CD4-positive, CD25-positive, alpha-beta regulatory T cell (primary cell): Measurements from ENCODE around the gene ZNF467. TPM values are rescaled to one million over a fixed set of nuclear protein-coding genes. Genes with fewer than 3 reads are reported as not detected.
A peak's percentile ranks its signal among the peaks of the same experiment; 100 is the strongest.

Source experiments
- ATAC-seq, 2 donors: fragments of 150-1000 bp; cut with Tn5 transposase; one replicate each; pipeline ENCODE4 v1.10.0; 2021; ENCODE audit warnings: low read depth in 2 of 2, moderate number of reproducible peaks in 2 of 2, moderate library complexity in 1 of 2
- DNase-seq, 3 donors: peaks; one replicate each; pipeline versions ENCODE4 v3.0.0 to v3.0.0-alpha.2; 2012 to 2022; ENCODE audit warnings: mixed read lengths in 1 of 3
- H3K27ac ChIP-seq: one replicate; pipeline ENCODE4 v1.7.0; 2013; ENCODE audit warnings: mild to moderate bottlenecking, low read length; ENCODE audit not compliant: insufficient read depth, poor library complexity, severe bottlenecking
- H3K27me3 ChIP-seq: one replicate; pipeline ENCODE4 v1.7.0; 2013; ENCODE audit warnings: low read length; ENCODE audit not compliant: control insufficient read depth, insufficient read depth
- H3K36me3 ChIP-seq: one replicate; pipeline ENCODE4 v1.7.0; 2013; ENCODE audit warnings: mild to moderate bottlenecking, low read length, moderate library complexity; ENCODE audit not compliant: control insufficient read depth, insufficient read depth
- H3K4me1 ChIP-seq: 2 replicates; pipeline ENCODE4 v1.7.0; 2013; ENCODE audit warnings: mild to moderate bottlenecking, low read length; ENCODE audit not compliant: insufficient read depth, control insufficient read depth, poor library complexity, severe bottlenecking
- H3K4me3 ChIP-seq: one replicate; pipeline ENCODE4 v1.7.0; 2013; ENCODE audit warnings: low read depth, mild to moderate bottlenecking, low read length, moderate library complexity
- H3K9me3 ChIP-seq, 2 experiments: 1 replicate in 1 of 2; 2 replicates in 1 of 2; pipeline ENCODE4 v1.7.0; 2013; ENCODE audit warnings: low read length in 2 of 2, mild to moderate bottlenecking in 1 of 2, moderate library complexity in 1 of 2; ENCODE audit not compliant: control insufficient read depth in 2 of 2
- H3K27ac Mint-ChIP-seq, 3 donors: one replicate each; pipeline ENCODE4 v1.8.0; 2020 to 2022; ENCODE audit warnings: mild to moderate bottlenecking in 3 of 3, mixed read lengths in 3 of 3, moderate library complexity in 2 of 3
- H3K27me3 Mint-ChIP-seq: one replicate; pipeline ENCODE4 v1.8.0; 2022; ENCODE audit warnings: mild to moderate bottlenecking, mixed read lengths
- H3K36me3 Mint-ChIP-seq: one replicate; pipeline ENCODE4 v1.8.0; 2020; ENCODE audit warnings: mixed read lengths
- H3K4me1 Mint-ChIP-seq, 4 donors: one replicate each; pipeline ENCODE4 v1.8.0; 2020 to 2022; ENCODE audit warnings: mixed read lengths in 4 of 4, mild to moderate bottlenecking in 1 of 4
- H3K4me3 Mint-ChIP-seq, 4 donors: one replicate each; pipeline ENCODE4 v1.8.0; 2020 to 2022; ENCODE audit warnings: mild to moderate bottlenecking in 4 of 4, mixed read lengths in 4 of 4, moderate library complexity in 3 of 4
- H3K9me3 Mint-ChIP-seq, 7 donors: one replicate each; pipeline ENCODE4 v1.8.0; 2020 to 2022; ENCODE audit warnings: mixed read lengths in 7 of 7, mild to moderate bottlenecking in 3 of 7, moderate library complexity in 2 of 7
- polyA plus RNA-seq, 4 donors: library from polyadenylated mRNA; unstranded; fragments of 300-500 nt; fragmentation: Illumina TruSeq; gene quantifications; one replicate each; pipeline ENCODE4 v1.2.3, GENCODE V29; 2021
- total RNA-seq: library from RNA; stranded (reverse); gene quantifications from one replicate; pipeline ENCODE4 v1.2.3, GENCODE V29; 2022

The ZNF467 gene
- total and polyA plus RNA-seq, 5 donors from 2014 or later = 0.76 to 2.3 (median 1.1) TPM

DNA sequence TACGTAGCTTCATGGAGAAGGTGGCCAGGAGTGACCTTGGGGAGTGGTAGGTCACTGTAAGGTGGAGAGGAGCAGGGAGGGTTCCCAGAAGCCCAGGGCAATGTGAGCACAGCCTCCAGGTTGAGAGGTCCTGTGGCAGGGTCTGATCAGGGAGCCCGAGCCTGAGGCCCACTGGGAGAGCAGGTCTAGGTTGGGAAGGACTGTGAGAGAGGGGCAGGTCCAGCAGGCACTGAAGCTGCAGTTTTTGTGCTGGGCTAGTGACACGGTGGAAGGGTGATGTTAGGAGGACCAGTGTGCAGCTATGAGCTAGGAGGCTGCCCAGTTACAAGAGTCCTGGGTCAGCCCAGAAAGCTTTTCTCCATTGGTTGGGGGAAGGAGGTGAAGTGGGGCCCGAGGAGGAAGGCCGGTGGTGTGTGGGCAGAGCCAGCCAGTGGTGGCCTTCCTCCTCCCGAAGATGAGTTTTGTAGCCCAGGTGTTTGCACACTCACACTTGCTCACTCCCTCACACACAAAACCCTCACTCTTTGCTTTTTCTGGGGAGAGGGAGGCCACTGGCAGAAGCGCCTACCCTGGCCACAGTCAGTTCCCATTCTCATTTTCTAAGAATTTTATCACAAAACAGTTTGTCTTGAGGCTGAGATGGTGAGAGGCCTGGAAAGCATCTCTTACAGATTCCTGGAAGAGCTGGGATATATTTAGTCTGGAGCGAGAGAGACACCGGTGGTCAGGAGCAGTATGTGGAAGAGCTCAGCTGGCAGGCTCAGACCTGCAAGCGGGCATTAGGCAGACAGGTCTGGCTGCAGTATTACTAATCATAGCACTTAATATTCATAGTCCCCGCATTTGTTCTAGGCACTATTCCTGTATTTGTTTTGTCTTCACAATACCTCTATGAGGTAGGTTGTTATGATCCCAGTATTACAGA is 57.1 kb downstream of the ZNF467 start:
- DNase-seq (no peak), ATAC-seq (no peak)
- H3K4me3 ChIP-seq = peak overlapping the region; percentile 68
- Mint-ChIP-seq H3K4me1 (peaks cover 11 to 34% (median 17%) of the 10 kb centered on the region in 4 donors), H3K9me3 (peaks cover 0 to 7% (median 5%) of the 10 kb centered on the region in 7 donors), H3K27ac (peak overlapping the region; percentile 90 to 99 (median 95)), H3K4me3 (peak overlapping the region; percentile 87 to 96 (median 94)), H3K27me3 (no peaks in the 10 kb centered on the region), H3K36me3 (peaks cover 7% of the 10 kb centered on the region)
- H3K27ac ChIP-seq = peak overlapping the region; percentile 77
- H3K4me1 ChIP-seq = peaks cover 22% of the 10 kb centered on the region
- peaks cover 10% of the 10 kb centered on the region for H3K36me3 ChIP-seq
- no peaks in the 10 kb centered on the region for H3K27me3 ChIP-seq
- peaks cover 5 to 6% of the 10 kb centered on the region in 2 experiments for H3K9me3 ChIP-seq

DNA sequence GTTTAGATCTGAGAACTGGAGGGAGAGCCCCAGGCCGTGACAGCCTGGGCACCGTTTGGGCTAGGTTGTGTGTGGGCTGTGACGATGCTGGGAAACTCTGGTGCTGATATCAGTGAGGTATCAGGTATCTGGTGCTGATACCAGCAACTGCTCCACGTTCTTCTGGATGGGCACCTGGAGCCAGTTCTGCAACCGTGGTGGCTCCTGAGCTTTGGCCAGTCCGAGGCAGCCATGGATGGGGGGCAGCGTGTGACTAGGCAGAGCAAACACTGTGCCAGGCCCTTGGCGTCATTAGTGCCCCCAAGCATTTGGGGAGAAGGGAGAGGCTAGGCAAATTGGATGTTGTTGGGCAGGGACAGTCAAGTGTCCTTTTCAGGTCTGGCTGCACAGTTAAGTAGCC is 57.9 kb downstream of the ZNF467 start:
- Mint-ChIP-seq H3K27ac (peak overlapping the region; percentile 90 to 99 (median 95)), H3K27me3 (peaks cover 5% of the 10 kb centered on the region), H3K36me3 (peaks cover 3% of the 10 kb centered on the region), H3K9me3 (peaks cover 0 to 14% (median 8%) of the 10 kb centered on the region in 7 donors), H3K4me3 (peak overlapping the region; percentile 87 to 96 (median 94)), H3K4me1 (peaks cover 15 to 34% (median 17%) of the 10 kb centered on the region in 4 donors)
- H3K4me1 ChIP-seq = peaks cover 22% of the 10 kb centered on the region
- H3K4me3 ChIP-seq = peak overlapping the region; percentile 68
- H3K9me3 ChIP-seq = peaks cover 8 to 13% of the 10 kb centered on the region in 2 experiments
- H3K27ac ChIP-seq = peak overlapping the region; percentile 77
- H3K27me3 ChIP-seq = no peaks in the 10 kb centered on the region
- H3K36me3 ChIP-seq = peaks cover 4% of the 10 kb centered on the region
- ATAC-seq = no peak
- DNase-seq = peak in 1 of 3 donors; percentile 4

DNA sequence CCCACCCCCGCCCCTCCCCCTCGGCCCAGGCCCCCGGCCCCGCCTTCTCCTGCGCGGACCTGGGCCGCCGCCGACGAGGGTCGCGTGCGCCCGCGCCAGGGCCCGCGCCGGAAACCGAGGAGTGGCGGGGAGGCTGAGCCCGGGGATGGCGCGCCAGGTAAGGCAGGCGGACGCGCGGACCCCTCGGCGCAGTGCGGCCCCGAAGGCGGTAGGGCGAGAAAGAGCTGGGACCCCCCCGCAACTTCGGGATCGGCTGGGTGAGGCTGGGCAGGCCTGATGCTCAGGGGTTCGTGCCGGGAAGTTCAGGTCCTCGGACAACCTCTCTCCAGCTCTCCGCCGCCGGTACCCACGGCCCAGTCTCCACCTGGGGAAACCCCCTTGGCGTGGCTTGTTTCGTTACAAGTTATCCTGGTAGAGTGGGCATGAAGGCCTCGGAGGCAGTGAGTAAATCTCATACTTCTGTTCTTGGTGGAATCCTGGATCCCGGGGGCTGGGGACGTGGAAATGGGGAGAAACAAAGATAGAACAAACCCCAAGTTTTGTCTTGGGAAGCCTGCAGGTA is 58.4 kb downstream of the ZNF467 start:
- H3K4me3 ChIP-seq = peak overlapping the region; percentile 68
- H3K27me3 Mint-ChIP-seq = peaks cover 5% of the 10 kb centered on the region
- H3K27ac Mint-ChIP-seq = peak overlapping the region; percentile 90 to 99 (median 95)
- H3K4me1 Mint-ChIP-seq = peaks cover 15 to 34% (median 17%) of the 10 kb centered on the region in 4 donors
- peaks cover 0 to 17% (median 8%) of the 10 kb centered on the region in 7 donors for H3K9me3 Mint-ChIP-seq
- H3K27ac ChIP-seq = peak overlapping the region; percentile 77
- DNase-seq (peak in 2 of 3 donors; percentile 42 to 50), ATAC-seq (peak; percentile 5 to 6)
- H3K9me3 ChIP-seq = peaks cover 8 to 18% of the 10 kb centered on the region in 2 experiments
- H3K4me3 Mint-ChIP-seq = peak overlapping the region; percentile 87 to 96 (median 94)
- H3K4me1 ChIP-seq = peaks cover 22% of the 10 kb centered on the region
- H3K36me3 ChIP-seq = peaks cover 2% of the 10 kb centered on the region
- H3K27me3 ChIP-seq = no peaks in the 10 kb centered on the region
- no peaks in the 10 kb centered on the region for H3K36me3 Mint-ChIP-seq

Other genes with a start within 250 kb of the ZNF467 start
- gene ZNF862, start 64.8 kb upstream of the ZNF467 start, total RNA-seq = 32.8 TPM
- gene ZNF862, start 64.8 kb upstream of the ZNF467 start, polyA plus RNA-seq = 1 to 10 TPM; 5.3 to 7.6 (median 6.6) TPM
- 45.9 TPM for gene ATP6V0E2, start 100.4 kb upstream of the ZNF467 start, total RNA-seq
- gene ATP6V0E2, start 100.4 kb upstream of the ZNF467 start, polyA plus RNA-seq = 100 to 1,000 TPM; 150 to 183 (median 164) TPM